GM18951 (cell line): ENCODE results near the gene RABGAP1L.
"Not testable (repeated sequence)": the region's sequence is repeated elsewhere in the genome, so short reads cannot be mapped to it uniquely, and the experiment has no call there.

Experiments used
- POLR2A ChIP-seq: IDR thresholded peaks from 4 replicates; pipeline ENCODE4 v1.6.1; 2011; ENCODE audit warnings: mild to moderate bottlenecking; ENCODE audit not compliant: insufficient read length, insufficient read depth; ENCODE audit errors: extremely low read depth
- in situ Hi-C: fragments of 300-500 bp; cut with MboI; formaldehyde crosslinking; loops from one replicate; pipeline ENCODE4 v1.12.0; 2022; ENCODE audit warnings: low sequenced_read_pairs, mixed read lengths, inconsistent platforms; ENCODE audit not compliant: unreplicated experiment

Gene RABGAP1L

DNA sequence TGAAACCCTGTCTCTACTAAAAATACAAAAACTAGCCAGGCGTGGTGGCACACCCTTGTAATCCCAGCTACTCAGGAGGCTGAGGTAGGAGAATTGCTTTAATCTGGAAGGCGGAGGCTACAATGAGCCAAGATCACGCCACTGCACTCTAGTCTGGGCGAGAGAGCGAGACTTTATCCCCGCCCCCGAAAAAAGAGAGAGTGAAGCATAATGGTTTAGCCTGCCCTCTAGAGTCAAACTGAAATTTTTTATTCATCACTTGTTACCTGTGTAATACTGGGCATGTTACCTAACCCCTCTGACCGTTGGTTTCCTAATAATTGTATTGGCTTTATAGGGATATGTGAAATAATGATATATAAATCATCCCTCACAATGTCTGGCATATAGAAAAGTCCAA, 307.3 kb downstream of the RABGAP1L start:
- no peak for TF ChIP-seq POLR2A
- in situ Hi-C loops = no loop called here

DNA sequence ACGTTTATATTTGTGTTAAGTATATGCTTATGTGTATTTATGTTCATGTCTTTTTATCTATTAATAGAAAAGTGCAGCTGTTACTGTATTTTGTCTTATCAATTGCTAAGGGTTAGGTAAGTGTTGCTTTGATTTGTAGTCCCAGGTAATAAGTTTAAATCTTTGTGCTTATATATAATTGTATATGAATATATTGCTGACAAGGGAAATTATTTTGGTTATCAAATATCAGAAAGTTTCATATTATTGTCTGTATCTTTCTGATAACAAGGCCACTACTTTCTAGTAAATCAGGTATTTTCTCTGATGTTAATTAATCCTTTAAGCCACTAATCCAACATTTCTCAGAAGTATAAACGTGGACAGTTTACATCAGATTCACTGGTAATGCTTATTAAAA, 309.7 kb downstream of the RABGAP1L start:
- in situ Hi-C loops = no loop called here
- TF ChIP-seq POLR2A = no peak

DNA sequence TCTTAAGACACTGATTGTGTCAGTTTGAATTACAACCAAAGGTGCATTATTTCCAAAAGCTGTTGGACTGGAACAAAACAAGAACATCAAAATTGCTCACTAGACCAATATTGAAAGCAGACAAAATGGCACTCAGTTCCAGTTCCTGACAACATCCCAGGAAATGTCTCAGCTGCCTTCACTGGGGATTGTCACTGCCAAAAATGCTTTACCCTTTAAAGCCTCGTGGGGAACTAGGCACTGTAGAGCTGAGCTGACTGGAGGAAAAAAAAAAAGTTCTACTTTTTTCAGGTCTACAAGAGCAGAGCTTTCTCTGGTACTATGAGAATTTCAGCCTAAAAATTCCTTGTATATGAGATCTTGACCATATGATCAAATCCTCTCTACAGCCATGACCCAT, 310.4 kb downstream of the RABGAP1L start:
- TF ChIP-seq POLR2A = no peak

DNA sequence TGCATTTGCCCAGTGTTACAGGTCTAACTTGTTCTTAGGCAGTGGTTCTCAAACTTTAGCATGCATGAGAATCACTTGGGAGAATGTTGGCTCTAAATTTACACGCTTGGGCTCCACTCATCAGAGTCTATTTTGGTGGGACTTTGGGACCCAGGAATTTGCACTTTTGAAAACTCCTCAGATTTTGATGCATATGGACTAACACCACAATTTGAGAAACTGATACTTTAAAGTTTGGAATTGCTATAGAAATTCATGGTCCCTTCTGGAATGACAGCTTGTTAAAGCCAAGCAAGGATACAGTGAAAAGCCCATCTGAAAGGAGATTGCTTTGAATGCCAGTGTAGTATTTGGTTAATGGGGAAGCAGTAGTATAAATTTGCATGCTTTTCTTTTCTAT, 320.0 kb downstream of the RABGAP1L start:
- TF ChIP-seq POLR2A = no peak
- in situ Hi-C loops = no loop called here

More for the DNA sequence above, 310.4 kb downstream of the RABGAP1L start:
- in situ Hi-C loops = no loop called here

DNA sequence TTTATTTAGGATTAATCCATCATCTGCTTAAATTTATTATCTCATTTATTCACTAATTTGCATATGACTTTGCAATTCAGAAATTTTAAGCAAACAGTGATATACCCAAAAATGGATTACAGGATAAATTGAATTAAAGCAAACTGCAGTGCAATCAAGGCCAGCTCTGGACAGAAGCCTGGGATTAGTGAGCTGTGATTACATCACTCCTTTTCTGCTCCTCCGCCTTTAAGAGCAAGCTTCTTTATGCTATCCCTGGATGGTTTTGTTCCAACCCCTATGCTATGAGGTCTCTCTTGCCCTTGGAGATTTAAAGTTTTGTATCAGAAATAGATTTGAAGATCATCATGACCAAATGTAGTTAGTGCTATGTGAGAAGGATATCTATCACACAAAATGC, 321.0 kb downstream of the RABGAP1L start:
- TF ChIP-seq POLR2A = no peak
- in situ Hi-C loops = no loop called here

DNA sequence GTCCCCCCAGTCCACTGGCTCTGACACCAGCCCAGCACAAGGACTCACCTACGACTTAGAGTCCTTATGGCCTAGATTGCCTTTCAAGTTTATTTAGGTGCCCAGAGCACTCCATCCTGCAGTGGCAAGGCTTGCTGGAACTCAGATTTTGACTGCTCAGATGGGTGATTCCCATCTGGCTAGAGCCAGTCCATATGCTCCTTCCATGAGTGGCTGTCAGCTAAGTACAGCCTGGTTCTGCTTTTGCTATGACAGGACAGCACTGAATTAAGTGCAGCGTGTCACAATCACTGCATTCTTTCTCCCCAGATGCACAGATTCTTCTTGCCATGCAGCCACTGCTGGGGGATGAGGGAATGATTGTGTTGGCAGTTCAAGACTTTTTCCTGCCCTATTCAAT, 332.3 kb downstream of the RABGAP1L start:
- TF ChIP-seq POLR2A = no peak
- in situ Hi-C loops = no loop called here

DNA sequence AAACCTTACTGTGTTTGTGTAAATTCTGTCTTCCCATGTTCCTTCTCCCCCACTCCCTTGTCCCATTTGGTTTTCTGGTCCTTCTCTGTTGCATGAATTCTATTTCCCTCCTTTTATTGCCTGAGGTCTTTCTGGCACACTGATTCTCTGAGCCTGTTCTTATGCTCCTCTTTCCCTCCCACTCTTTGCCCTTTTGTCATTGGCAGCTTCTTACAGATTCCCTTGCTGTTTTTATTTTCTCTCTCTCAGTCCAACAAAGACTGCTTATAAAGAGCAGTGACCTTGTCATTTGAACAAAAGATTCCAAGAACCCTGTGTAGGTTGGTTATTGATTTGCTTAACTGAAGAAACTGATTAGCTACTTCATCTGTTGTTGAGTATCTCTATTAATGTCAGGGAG, 338.2 kb downstream of the RABGAP1L start:
- in situ Hi-C loops = no loop called here
- TF ChIP-seq POLR2A = no peak

DNA sequence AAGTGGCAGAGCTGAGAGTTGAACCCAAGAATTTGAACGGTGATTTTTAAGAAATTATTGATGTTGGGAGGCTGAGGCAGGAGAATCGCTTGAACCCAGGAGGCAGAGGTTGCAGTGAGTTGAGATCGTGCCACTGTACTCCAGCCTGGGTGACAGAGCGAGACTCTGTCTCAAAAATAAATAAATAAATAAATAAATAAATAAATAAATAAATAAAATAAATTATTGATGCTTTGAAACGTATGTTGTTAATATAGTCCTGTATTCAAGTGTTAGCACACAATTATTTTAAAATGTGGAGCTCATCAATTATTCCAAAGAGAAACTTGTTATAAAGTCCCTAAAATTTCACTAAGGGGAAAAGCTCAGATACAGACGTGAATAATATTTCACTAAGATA, 357.4 kb downstream of the RABGAP1L start:
- in situ Hi-C loops = not testable (repeated sequence)

DNA sequence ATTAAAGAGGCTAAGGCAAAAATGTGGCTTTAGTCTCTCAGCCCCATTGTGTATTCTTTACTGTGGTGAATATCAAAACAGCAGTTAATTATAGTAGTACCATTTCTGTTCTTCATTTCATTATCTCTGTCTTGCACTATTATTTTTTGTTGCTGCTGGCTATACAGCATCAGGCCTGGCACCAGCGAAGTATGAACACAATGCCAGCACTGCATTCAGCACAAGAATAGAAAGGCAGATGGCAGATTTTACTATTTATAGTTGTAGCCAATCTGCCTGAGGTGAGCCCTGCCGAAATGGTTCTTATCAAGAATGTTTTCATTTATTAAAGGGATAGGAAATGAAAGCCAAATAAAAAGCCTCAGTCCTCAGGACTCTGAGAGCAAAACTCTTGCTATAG, 360.5 kb downstream of the RABGAP1L start:
- no peak for TF ChIP-seq POLR2A
- in situ Hi-C loops = no loop called here

DNA sequence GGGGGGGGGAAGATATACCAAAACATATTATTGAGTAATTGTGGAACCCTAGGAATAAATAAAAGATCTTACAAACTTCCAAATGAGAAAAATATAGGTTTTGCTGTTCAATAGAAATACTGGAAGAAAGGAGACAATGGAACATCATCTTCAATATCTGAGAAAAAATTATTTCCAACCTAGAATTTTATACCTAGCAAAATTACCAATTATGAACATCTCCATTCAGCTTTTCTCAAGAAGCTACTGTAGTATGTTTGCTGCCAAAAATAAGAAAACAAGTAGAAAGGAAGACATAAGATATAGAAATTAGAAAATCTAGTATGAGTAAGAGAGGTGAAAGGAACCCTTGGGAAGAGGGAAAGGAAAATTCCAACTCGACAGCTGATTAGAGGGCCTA, 372.4 kb downstream of the RABGAP1L start:
- in situ Hi-C loops = no loop called here
- no peak for TF ChIP-seq POLR2A

DNA sequence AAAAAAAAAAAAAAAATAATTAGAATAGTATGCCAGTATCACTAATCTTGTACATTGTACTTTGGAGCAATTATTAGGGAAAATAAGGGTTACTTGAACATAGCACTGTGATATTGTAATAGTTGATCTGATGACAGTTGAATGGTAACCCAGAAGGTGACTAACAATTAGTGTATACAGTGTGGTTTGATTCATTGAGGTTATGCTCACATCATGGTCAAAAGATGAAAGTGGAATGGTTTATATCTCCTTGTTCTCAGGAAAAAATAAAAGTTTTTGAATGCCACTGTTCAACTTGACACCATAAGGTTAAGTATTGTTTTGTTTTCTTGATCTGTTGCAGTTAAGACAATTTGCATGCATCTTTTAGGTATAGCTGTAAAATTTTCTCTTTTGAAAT, 375.5 kb downstream of the RABGAP1L start:
- in situ Hi-C loops = no loop called here
- TF ChIP-seq POLR2A = no peak

DNA sequence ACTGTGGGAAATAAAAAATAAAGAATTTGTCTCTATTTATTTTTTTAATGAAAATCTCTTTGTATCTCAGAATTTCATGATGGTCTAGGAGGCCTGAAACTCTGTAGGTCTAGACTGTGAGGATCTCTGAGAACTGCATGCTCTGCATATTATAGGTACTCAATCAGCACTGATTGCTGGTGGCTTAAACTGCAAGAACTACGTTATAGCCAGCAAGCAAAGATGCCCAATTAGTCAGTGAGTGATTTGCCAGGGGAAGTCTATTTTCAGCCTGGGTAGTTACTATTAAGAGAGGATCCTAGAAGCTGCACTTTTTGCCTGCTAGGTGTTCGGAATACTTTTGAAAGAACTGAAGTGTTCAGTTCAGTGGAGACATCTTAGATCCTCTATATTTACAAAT, 375.9 kb downstream of the RABGAP1L start:
- in situ Hi-C loops = no loop called here
- no peak for TF ChIP-seq POLR2A

DNA sequence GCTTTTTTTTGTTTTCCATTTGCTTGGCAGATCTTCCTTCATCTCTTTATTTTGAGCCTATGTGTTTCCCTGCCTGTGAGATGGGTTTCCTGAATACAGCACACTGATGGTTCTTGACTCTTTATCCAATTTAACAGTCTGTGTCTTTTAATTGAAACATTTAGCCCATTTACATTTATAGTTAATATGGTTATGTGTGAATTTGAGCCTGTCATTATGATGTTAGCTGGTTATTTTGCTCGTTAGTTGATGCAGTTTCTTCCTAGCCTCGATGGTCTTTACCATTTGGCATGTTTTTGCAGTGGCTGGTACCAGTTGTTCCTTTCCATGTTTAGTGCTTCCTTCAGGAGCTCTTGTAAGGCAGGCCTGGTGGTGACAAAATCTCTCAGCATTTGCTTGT, 384.1 kb downstream of the RABGAP1L start:
- in situ Hi-C loops = not testable (repeated sequence)

DNA sequence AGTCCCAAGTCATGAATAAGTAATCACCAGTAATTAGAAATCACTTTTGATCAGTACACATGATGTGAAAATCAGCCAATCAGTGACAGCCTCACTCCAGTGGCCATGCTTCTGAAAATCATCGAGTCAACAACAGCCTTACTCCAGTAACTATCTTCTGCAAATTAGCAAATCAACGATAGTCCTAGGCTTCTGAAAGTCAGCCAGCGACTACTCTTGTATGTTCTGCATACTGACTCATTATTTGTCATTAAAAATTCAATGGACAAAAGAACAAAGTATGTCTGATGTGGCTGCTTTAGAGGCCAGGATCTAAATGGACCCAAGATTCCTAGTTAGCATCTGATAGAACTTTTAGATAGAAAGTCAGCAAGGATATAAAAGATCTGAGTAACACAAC, 391.0 kb downstream of the RABGAP1L start:
- TF ChIP-seq POLR2A = no peak
- in situ Hi-C loops = no loop called here

DNA sequence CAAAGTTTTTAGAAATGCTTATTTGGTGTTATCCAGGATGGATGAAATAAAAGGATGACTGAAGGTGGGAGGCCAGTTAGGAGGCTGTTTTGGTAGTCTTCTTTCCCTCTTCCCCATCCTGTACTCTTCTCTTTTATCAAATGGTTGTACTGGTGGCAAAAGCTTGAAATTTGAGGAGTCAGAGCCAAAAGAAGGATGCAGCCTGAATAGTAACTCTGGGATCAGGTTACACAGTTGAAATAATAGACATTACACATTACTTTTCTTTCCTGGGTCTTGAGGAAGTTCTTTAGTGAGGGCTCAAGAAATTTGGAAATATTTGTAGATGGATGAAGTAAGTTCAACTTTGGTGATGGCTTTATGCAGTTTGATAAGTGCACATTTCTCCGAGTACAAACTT, 397.1 kb downstream of the RABGAP1L start:
- in situ Hi-C loops = no loop called here
- TF ChIP-seq POLR2A = no peak
